Activated CD8-positive, alpha-beta memory T cell treated with anti-CD3 and anti-CD28 coated beads, Interleukin-2, amount 50 U/mL, for 1 hour (primary cell): Measurements from ENCODE around the gene ZNF581.

Experiments
- DNase-seq: peaks from one replicate; pipeline ENCODE4 v3.0.0-alpha.2; 2020; ENCODE audit errors: extremely low read depth

The ZNF581 gene

GRCh38 chr19:55693336-55693974 is 50.0 kb downstream of the ZNF581 start:
- no peak for DNase-seq

DNA sequence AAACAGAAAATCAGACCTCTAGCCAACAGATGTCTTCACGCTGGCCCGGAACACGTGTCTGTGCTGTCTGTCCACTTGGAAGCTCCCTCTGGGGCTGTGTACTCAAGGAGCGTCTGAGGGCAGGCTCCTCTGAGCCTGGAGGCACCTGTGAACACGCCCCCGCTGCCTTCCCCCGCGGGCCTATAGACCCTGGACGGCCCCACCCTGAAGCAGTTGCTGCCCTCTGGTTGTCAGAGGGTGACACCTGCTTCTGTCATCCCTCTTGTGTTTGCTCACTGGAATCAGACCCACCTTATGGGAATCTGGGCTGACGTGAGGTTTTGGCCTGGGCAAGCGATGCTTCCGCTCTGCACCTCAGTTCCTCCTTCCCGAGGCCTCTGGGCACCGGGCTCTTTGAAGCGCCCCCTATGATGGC is 50.8 kb downstream of the ZNF581 start:
- no peak for DNase-seq

DNA sequence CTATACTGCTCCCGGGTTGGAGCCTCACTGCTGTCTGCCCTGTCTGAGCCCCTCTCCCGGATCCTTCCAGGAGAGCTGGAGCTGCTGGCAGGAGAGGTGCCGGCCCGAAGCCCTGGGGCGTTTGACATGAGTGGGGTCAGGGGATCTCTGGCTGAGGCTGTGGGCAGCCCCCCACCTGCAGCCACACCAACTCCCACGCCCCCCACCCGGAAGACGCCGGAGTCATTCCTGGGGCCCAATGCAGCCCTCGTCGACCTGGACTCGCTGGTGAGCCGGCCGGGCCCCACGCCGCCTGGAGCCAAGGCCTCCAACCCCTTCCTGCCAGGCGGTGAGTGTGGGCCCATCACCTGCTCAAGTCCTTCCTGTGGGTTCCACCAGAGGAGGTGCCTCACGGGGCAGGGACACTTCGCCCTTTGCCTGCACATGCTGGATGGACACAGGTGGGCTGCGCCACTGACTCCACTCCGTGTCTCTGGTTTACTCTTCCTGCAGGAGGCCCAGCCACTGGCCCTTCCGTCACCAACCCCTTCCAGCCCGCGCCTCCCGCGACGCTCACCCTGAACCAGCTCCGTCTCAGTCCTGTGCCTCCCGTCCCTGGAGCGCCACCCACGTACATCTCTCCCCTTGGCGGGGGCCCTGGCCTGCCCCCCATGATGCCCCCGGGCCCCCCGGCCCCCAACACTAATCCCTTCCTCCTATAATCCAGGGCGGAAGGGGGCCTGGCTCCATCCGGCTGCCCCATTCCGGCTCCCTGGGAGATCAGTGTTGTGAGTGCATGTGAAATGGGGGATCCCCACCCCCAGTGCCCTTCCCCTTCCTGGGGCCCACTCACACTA is 51.4 kb downstream of the ZNF581 start:
- DNase-seq: no peak
